ENCODE data around the gene SLC44A1.

SLC44A1 gene

DNA sequence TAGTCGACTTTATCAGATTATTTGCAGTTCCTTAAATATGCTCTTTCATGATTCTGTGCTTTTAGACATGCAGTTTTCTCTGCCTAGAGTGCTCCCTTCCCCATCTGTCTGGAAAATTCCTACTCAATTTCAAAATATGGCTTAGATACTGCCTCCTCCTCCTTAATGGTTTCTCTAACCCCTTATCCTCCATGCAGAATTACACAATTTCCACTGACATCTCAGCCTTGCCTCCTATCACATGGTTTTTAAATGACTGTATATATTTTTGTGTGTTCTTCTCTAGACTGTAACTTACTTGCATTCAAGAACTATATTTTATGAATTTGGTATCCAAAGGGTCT is 85.2 kb downstream of the SLC44A1 start:
- WGBS, 2 donors (ENCODE audit: extremely low coverage in 2 of 2, insufficient read length in 2 of 2, insufficient replicate concordance in 1 of 2) = no CpG with 5 or more reads among the region's 1 CpG
- Histone ChIP-seq H4K8ac (ENCODE audit: low read depth, low read length) (no peak overlapping the region), H4K91ac (ENCODE audit: low read depth, low read length, poor library complexity) (no peak overlapping the region), H3K4ac (ENCODE audit: low read length) (no peak overlapping the region), H2AK5ac (ENCODE audit: low read depth, low read length) (no peak overlapping the region), H3K14ac (ENCODE audit: low read length) (no peak overlapping the region), H3K4me2 (ENCODE audit: insufficient read depth, low read length, poor library complexity, severe bottlenecking) (no peak overlapping the region), H2BK15ac (ENCODE audit: low read length) (no peak overlapping the region), H2BK120ac (ENCODE audit: low read depth, low read length) (no peak overlapping the region), H3K18ac (ENCODE audit: low read length) (no peak overlapping the region), H3K4me3 (ENCODE audit: low read length in 2 of 2) (no peak overlapping the region), H3K23ac (ENCODE audit: low read depth, low read length, poor library complexity) (no peak overlapping the region), H3K4me1 (ENCODE audit: control insufficient read depth in 2 of 2, insufficient read depth in 1 of 2, low read depth in 1 of 2, low read length in 2 of 2) (no peaks in the 10 kb centered on the region), H3K9ac (ENCODE audit: low read depth, low read length, poor library complexity) (no peak overlapping the region), H3K9me3 (replicated peaks in 1 of 2; ENCODE audit: control insufficient read depth in 2 of 2, insufficient read depth in 1 of 2, low read depth in 1 of 2, low read length in 2 of 2) (no peaks in the 10 kb centered on the region), H3K79me1 (ENCODE audit: low read depth, low read length) (no peaks in the 10 kb centered on the region), H3K27me3 (ENCODE audit: control insufficient read depth in 3 of 3, insufficient read depth in 3 of 3, low read depth in 1 of 3, low read length in 3 of 3) (no peaks in the 10 kb centered on the region), H2BK5ac (ENCODE audit: low read length) (no peak overlapping the region), H2BK12ac (ENCODE audit: low read length) (no peak overlapping the region), H3K27ac (replicated peaks; ENCODE audit: low read length) (no peak overlapping the region), H3K36me3 (replicated peaks in 1 of 2; ENCODE audit: control insufficient read depth in 2 of 2, insufficient read depth in 2 of 2, low read length in 2 of 2) (no peaks in the 10 kb centered on the region), H2AFZ (ENCODE audit: low read length) (no peak overlapping the region)
- DNase-seq (ENCODE audit: low spot score) = no peak

DNA sequence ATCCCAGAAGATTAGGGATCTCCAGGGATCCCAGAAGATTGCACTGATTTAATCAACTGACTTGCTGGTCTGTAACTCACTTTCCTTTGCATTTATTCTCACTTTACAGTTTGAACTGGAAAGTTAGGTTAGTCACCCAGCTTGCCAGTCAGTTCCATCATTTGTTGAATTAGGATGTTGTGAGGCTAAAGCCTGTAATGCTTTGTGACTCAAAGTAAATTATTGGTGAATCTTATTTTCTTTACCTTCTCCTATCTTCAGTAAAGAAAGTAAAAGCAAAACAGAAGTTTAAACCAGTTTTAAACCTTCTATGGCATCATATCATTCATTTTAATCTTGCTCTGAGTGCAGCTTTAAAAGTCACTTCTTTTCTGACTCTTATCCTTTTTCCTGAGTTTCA is 85.8 kb downstream of the SLC44A1 start:
- Histone ChIP-seq H3K4me2 (ENCODE audit: insufficient read depth, low read length, poor library complexity, severe bottlenecking) (no peak overlapping the region), H3K27me3 (ENCODE audit: control insufficient read depth in 3 of 3, insufficient read depth in 3 of 3, low read depth in 1 of 3, low read length in 3 of 3) (no peaks in the 10 kb centered on the region), H4K8ac (ENCODE audit: low read depth, low read length) (no peak overlapping the region), H3K4me3 (ENCODE audit: low read length in 2 of 2) (no peak overlapping the region), H3K4me1 (ENCODE audit: control insufficient read depth in 2 of 2, insufficient read depth in 1 of 2, low read depth in 1 of 2, low read length in 2 of 2) (no peaks in the 10 kb centered on the region), H3K14ac (ENCODE audit: low read length) (no peak overlapping the region), H3K9me3 (replicated peaks in 1 of 2; ENCODE audit: control insufficient read depth in 2 of 2, insufficient read depth in 1 of 2, low read depth in 1 of 2, low read length in 2 of 2) (no peaks in the 10 kb centered on the region), H3K18ac (ENCODE audit: low read length) (no peak overlapping the region), H2BK15ac (ENCODE audit: low read length) (no peak overlapping the region), H3K9ac (ENCODE audit: low read depth, low read length, poor library complexity) (no peak overlapping the region), H2BK120ac (ENCODE audit: low read depth, low read length) (no peak overlapping the region), H3K79me1 (ENCODE audit: low read depth, low read length) (no peaks in the 10 kb centered on the region), H2BK5ac (ENCODE audit: low read length) (no peak overlapping the region), H3K4ac (ENCODE audit: low read length) (no peak overlapping the region), H2AK5ac (ENCODE audit: low read depth, low read length) (no peak overlapping the region), H2AFZ (ENCODE audit: low read length) (no peak overlapping the region), H3K27ac (replicated peaks; ENCODE audit: low read length) (no peak overlapping the region), H3K23ac (ENCODE audit: low read depth, low read length, poor library complexity) (no peak overlapping the region), H2BK12ac (ENCODE audit: low read length) (no peak overlapping the region), H4K91ac (ENCODE audit: low read depth, low read length, poor library complexity) (no peak overlapping the region), H3K36me3 (replicated peaks in 1 of 2; ENCODE audit: control insufficient read depth in 2 of 2, insufficient read depth in 2 of 2, low read length in 2 of 2) (no peaks in the 10 kb centered on the region)
- DNase-seq (ENCODE audit: low spot score) = no peak

DNA sequence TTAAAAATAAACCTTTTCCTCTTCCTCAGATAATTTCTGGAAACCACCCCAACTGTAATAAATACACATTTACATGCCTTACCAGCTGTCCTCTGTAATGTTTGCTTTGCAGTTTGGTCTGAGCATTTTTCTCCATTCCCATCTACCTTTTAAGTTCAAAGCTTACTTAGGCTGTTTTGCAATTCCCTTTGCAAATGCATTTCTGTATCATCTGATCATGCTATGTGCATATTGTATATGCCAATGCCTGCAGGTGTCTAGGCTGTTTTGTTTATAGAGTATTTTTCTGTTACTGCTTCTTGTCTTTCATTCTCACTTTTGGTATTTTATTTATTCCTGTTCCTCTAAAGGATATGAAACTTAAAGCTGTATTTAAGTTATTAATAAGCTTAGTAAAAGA is 86.3 kb downstream of the SLC44A1 start:
- no peak overlapping the region for H3K4ac ChIP-seq (ENCODE audit: low read length)
- H3K18ac ChIP-seq (ENCODE audit: low read length) = no peak overlapping the region
- H3K4me1 ChIP-seq (ENCODE audit: control insufficient read depth in 2 of 2, insufficient read depth in 1 of 2, low read depth in 1 of 2, low read length in 2 of 2) = no peaks in the 10 kb centered on the region
- no peak overlapping the region for H2BK15ac ChIP-seq (ENCODE audit: low read length)
- no peak overlapping the region for H2AK5ac ChIP-seq (ENCODE audit: low read depth, low read length)
- H3K27me3 ChIP-seq (ENCODE audit: control insufficient read depth in 3 of 3, insufficient read depth in 3 of 3, low read depth in 1 of 3, low read length in 3 of 3) = no peaks in the 10 kb centered on the region
- H2AFZ ChIP-seq (ENCODE audit: low read length) = no peak overlapping the region
- no peak overlapping the region for H3K27ac ChIP-seq (replicated peaks; ENCODE audit: low read length)
- H3K9ac ChIP-seq (ENCODE audit: low read depth, low read length, poor library complexity) = no peak overlapping the region
- no peak overlapping the region for H3K23ac ChIP-seq (ENCODE audit: low read depth, low read length, poor library complexity)
- no peaks in the 10 kb centered on the region for H3K9me3 ChIP-seq (replicated peaks in 1 of 2; ENCODE audit: control insufficient read depth in 2 of 2, insufficient read depth in 1 of 2, low read depth in 1 of 2, low read length in 2 of 2)
- H3K14ac ChIP-seq (ENCODE audit: low read length) = no peak overlapping the region
- H4K8ac ChIP-seq (ENCODE audit: low read depth, low read length) = no peak overlapping the region
- H2BK5ac ChIP-seq (ENCODE audit: low read length) = no peak overlapping the region
- H2BK120ac ChIP-seq (ENCODE audit: low read depth, low read length) = no peak overlapping the region
- H3K4me3 ChIP-seq (ENCODE audit: low read length in 2 of 2) = no peak overlapping the region
- DNase-seq (ENCODE audit: low spot score) = no peak
- no peaks in the 10 kb centered on the region for H3K79me1 ChIP-seq (ENCODE audit: low read depth, low read length)
- no peaks in the 10 kb centered on the region for H3K36me3 ChIP-seq (replicated peaks in 1 of 2; ENCODE audit: control insufficient read depth in 2 of 2, insufficient read depth in 2 of 2, low read length in 2 of 2)
- H4K91ac ChIP-seq (ENCODE audit: low read depth, low read length, poor library complexity) = no peak overlapping the region
- no peak overlapping the region for H2BK12ac ChIP-seq (ENCODE audit: low read length)
- no peak overlapping the region for H3K4me2 ChIP-seq (ENCODE audit: insufficient read depth, low read length, poor library complexity, severe bottlenecking)

DNA sequence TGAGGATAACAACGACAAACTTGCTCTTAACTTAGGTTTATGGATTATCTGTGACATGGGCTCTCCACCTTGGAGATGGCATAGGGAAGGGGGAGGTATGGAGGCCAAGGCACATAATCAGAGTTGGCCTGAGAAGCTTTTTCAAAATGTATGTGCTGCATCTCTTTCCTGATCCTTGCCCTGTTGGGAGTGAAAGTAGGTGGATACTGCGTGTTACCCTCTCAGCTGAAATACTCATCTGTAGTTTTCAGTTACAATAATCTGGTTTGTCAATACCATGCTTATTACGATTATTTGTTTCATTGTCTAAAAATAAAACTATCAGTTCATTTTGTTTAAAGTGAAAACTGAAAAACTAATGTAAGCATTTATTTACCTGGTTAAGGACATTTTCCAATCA is 86.7 kb downstream of the SLC44A1 start:
- no peak overlapping the region for H4K91ac ChIP-seq (ENCODE audit: low read depth, low read length, poor library complexity)
- WGBS, 2 donors (ENCODE audit: extremely low coverage in 2 of 2, insufficient read length in 2 of 2, insufficient replicate concordance in 1 of 2) = no CpG with 5 or more reads among the region's 3 CpGs
- no peaks in the 10 kb centered on the region for H3K4me1 ChIP-seq (ENCODE audit: control insufficient read depth in 2 of 2, insufficient read depth in 1 of 2, low read depth in 1 of 2, low read length in 2 of 2)
- H3K4me2 ChIP-seq (ENCODE audit: insufficient read depth, low read length, poor library complexity, severe bottlenecking) = no peak overlapping the region
- no peak overlapping the region for H2AFZ ChIP-seq (ENCODE audit: low read length)
- H2BK5ac ChIP-seq (ENCODE audit: low read length) = no peak overlapping the region
- H3K4me3 ChIP-seq (ENCODE audit: low read length in 2 of 2) = no peak overlapping the region
- no peak for DNase-seq (ENCODE audit: low spot score)
- H3K36me3 ChIP-seq (replicated peaks in 1 of 2; ENCODE audit: control insufficient read depth in 2 of 2, insufficient read depth in 2 of 2, low read length in 2 of 2) = no peaks in the 10 kb centered on the region
- no peaks in the 10 kb centered on the region for H3K79me1 ChIP-seq (ENCODE audit: low read depth, low read length)
- no peak overlapping the region for H3K27ac ChIP-seq (replicated peaks; ENCODE audit: low read length)
- H3K9ac ChIP-seq (ENCODE audit: low read depth, low read length, poor library complexity) = no peak overlapping the region
- no peaks in the 10 kb centered on the region for H3K9me3 ChIP-seq (replicated peaks in 1 of 2; ENCODE audit: control insufficient read depth in 2 of 2, insufficient read depth in 1 of 2, low read depth in 1 of 2, low read length in 2 of 2)
- H2BK15ac ChIP-seq (ENCODE audit: low read length) = no peak overlapping the region
- no peak overlapping the region for H3K14ac ChIP-seq (ENCODE audit: low read length)
- H3K27me3 ChIP-seq (ENCODE audit: control insufficient read depth in 3 of 3, insufficient read depth in 3 of 3, low read depth in 1 of 3, low read length in 3 of 3) = no peaks in the 10 kb centered on the region
- no peak overlapping the region for H3K18ac ChIP-seq (ENCODE audit: low read length)
- no peak overlapping the region for H2BK120ac ChIP-seq (ENCODE audit: low read depth, low read length)
- H4K8ac ChIP-seq (ENCODE audit: low read depth, low read length) = no peak overlapping the region
- H2AK5ac ChIP-seq (ENCODE audit: low read depth, low read length) = no peak overlapping the region
- no peak overlapping the region for H3K23ac ChIP-seq (ENCODE audit: low read depth, low read length, poor library complexity)
- H2BK12ac ChIP-seq (ENCODE audit: low read length) = no peak overlapping the region
- H3K4ac ChIP-seq (ENCODE audit: low read length) = no peak overlapping the region
